ENCODE results near the gene ISM1.

Gene ISM1

GRCh38 chr20:13284830-13285229, 63.8 kb downstream of the ISM1 start:
- DNase-seq: no peak

- no peak for DNase-seq
Measured at GRCh38 chr20:13285408-13285807, 64.3 kb downstream of the ISM1 start.

- no peak for DNase-seq
Measured at GRCh38 chr20:13286052-13286451, 65.0 kb downstream of the ISM1 start.

GRCh38 chr20:13286607-13287006, 65.5 kb downstream of the ISM1 start:
- no peak for DNase-seq

- DNase-seq: no peak
Measured at GRCh38 chr20:13288357-13288756, 67.3 kb downstream of the ISM1 start.

- DNase-seq: no peak
Measured at GRCh38 chr20:13289031-13289430, 68.0 kb downstream of the ISM1 start.

GRCh38 chr20:13290724-13291123, 69.7 kb downstream of the ISM1 start:
- DNase-seq: no peak

GRCh38 chr20:13291157-13291556, 70.1 kb downstream of the ISM1 start:
- no peak for DNase-seq

GRCh38 chr20:13292201-13292885, 71.3 kb downstream of the ISM1 start:
- no peak for DNase-seq

- no peak for DNase-seq
Measured at GRCh38 chr20:13294522-13294921, 73.4 kb downstream of the ISM1 start.

GRCh38 chr20:13295637-13296036, 74.6 kb downstream of the ISM1 start:
- DNase-seq: no peak

GRCh38 chr20:13296070-13296469, 75.0 kb downstream of the ISM1 start:
- no peak for DNase-seq

GRCh38 chr20:13297147-13297899, 76.2 kb downstream of the ISM1 start:
- no peak for DNase-seq

GRCh38 chr20:13298692-13299373, 77.8 kb downstream of the ISM1 start:
- DNase-seq: no peak

GRCh38 chr20:13299401-13299800, 78.3 kb downstream of the ISM1 start:
- no peak for DNase-seq

GRCh38 chr20:13301596-13301995, 80.5 kb downstream of the ISM1 start:
- DNase-seq: no peak

GRCh38 chr20:13302647-13303450, 81.8 kb downstream of the ISM1 start:
- DNase-seq: peak; percentile 44

- no peak for DNase-seq
Measured at GRCh38 chr20:13305284-13305683, 84.2 kb downstream of the ISM1 start.

- DNase-seq: no peak
Measured at GRCh38 chr20:13307562-13308163, 86.6 kb downstream of the ISM1 start.

GRCh38 chr20:13312300-13312699, 91.2 kb downstream of the ISM1 start:
- peak; percentile 46 for DNase-seq

GRCh38 chr20:13313201-13313600, 92.1 kb downstream of the ISM1 start:
- no peak for DNase-seq

GRCh38 chr20:13317439-13317838, 96.4 kb downstream of the ISM1 start:
- DNase-seq: no peak

Measured in stimulated activated CD4-positive, alpha-beta T cell treated with anti-CD3 and anti-CD28 coated beads, Interleukin-1b, Interleukin-23, amount 100 ng/mL, for 48 hours (primary cell).